HG03354 (cell line): ENCODE data around the gene COL19A1.

Source experiments
- ATAC-seq: cut with Tn5 transposase; IDR thresholded peaks from one replicate; pipeline ENCODE4 v1.9.1; 2021; ENCODE audit warnings: mild to moderate bottlenecking; ENCODE audit not compliant: unreplicated experiment, poor library complexity, severe bottlenecking

The COL19A1 gene

GRCh38 chr6:70037445-70037844 lies 171.1 kb downstream of the COL19A1 start:
- ATAC-seq, result no peak

- ATAC-seq, result no peak
These were observed 174.4 kb downstream of the COL19A1 start for GRCh38 chr6:70040766-70041165.

- no peak for ATAC-seq
These were observed 175.1 kb downstream of the COL19A1 start for GRCh38 chr6:70041411-70041810.

- ATAC-seq, result no peak
These were observed 179.1 kb downstream of the COL19A1 start for GRCh38 chr6:70045413-70045812.

- ATAC-seq, result no peak
These were observed 185.1 kb downstream of the COL19A1 start for GRCh38 chr6:70051197-70052124.

- ATAC-seq, result no peak
These were observed 192.8 kb downstream of the COL19A1 start for GRCh38 chr6:70059039-70059719.

- ATAC-seq, result no peak
These were observed 194.3 kb downstream of the COL19A1 start for GRCh38 chr6:70060680-70061079.

- no peak for ATAC-seq
These were observed 195.2 kb downstream of the COL19A1 start for GRCh38 chr6:70061546-70061945.

GRCh38 chr6:70062010-70062409 lies 195.7 kb downstream of the COL19A1 start:
- no peak for ATAC-seq

GRCh38 chr6:70072540-70073179 lies 206.3 kb downstream of the COL19A1 start:
- ATAC-seq, result no peak

GRCh38 chr6:70073637-70074036 lies 207.3 kb downstream of the COL19A1 start:
- ATAC-seq, result no peak

GRCh38 chr6:70079241-70079640 lies 212.9 kb downstream of the COL19A1 start:
- ATAC-seq, result no peak

- ATAC-seq, result no peak
These were observed 214.2 kb downstream of the COL19A1 start for GRCh38 chr6:70080443-70081070.

GRCh38 chr6:70082830-70083229 lies 216.5 kb downstream of the COL19A1 start:
- ATAC-seq, result no peak

GRCh38 chr6:70086806-70087205 lies 220.4 kb downstream of the COL19A1 start:
- no peak for ATAC-seq

GRCh38 chr6:70094156-70094555 lies 227.8 kb downstream of the COL19A1 start:
- ATAC-seq, result no peak

GRCh38 chr6:70099732-70100131 lies 233.4 kb downstream of the COL19A1 start:
- no peak for ATAC-seq

GRCh38 chr6:70103798-70104197 lies 237.4 kb downstream of the COL19A1 start:
- ATAC-seq, result no peak

GRCh38 chr6:70107852-70108629 lies 241.7 kb downstream of the COL19A1 start:
- peak; percentile 64 for ATAC-seq
